GM12801 (cell line): ENCODE data around the gene C1orf105.

ENCODE experiments used
- TF ChIP-seq, protein P1 (sequence below): IDR thresholded peaks from one replicate; pipeline ENCODE4 v1.5.1; 2011; ENCODE audit warnings: control low read depth; ENCODE audit not compliant: insufficient read length; ENCODE audit errors: extremely low read depth

Gene C1orf105

DNA sequence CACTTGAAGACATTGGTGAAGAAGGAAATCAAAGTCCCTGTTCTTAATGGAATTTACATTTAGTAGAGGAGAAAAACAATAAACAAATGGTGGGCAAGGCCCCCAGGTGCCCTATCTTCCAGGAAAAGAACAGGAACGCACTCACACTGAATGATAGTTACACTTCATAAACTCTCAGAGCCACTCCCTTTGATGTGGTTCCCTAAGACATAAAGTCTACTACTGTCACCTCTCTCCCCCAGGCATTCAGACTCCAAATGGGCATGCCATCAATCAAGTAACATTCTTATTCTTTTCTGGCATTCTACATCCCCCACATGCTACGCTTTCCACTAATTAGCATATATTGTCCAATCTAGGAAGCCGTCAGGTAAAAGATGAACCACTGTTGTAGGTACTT, 59.9 kb downstream of the C1orf105 start:
- TF ChIP-seq, protein P1, sequence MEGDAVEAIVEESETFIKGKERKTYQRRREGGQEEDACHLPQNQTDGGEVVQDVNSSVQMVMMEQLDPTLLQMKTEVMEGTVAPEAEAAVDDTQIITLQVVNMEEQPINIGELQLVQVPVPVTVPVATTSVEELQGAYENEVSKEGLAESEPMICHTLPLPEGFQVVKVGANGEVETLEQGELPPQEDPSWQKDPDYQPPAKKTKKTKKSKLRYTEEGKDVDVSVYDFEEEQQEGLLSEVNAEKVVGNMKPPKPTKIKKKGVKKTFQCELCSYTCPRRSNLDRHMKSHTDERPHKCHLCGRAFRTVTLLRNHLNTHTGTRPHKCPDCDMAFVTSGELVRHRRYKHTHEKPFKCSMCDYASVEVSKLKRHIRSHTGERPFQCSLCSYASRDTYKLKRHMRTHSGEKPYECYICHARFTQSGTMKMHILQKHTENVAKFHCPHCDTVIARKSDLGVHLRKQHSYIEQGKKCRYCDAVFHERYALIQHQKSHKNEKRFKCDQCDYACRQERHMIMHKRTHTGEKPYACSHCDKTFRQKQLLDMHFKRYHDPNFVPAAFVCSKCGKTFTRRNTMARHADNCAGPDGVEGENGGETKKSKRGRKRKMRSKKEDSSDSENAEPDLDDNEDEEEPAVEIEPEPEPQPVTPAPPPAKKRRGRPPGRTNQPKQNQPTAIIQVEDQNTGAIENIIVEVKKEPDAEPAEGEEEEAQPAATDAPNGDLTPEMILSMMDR = no peak

DNA sequence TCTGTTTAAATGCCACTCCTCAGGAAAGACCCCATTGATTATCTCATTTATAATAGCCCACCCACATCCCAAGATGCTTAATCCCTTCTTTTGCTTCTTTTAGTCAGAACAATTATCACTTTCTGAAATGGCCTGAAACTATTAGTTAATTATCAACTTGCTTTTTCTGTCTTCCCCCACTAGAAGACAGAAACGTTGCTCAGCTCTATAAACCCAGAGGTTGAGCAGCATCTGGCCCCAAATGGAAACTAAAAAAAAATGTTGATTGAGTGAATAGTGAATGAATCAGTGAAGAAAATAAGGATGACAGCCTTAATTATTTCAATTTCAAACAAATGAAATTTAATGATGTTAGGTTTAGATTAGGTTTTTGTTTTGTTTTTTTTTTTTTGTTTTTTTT, 61.6 kb downstream of the C1orf105 start:
- TF ChIP-seq, protein P1 = no peak

DNA sequence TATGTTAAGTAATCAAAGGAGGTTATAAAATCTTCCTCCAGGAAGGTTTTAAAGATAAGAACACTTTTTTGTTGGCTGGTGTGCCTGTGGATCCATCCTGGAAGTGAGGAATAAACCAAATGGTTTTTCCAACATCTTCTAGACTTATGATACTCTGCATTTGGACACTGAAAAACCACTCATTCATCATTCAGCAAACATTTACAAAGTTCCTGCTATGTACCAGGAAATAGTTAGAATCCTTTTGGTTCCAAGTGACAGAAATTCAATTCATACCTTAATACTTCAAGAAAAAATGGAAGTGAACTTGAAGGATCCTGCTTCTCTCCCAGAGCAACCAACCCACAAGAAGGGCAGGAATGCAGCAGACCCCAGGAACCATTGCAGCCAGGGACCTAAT, 63.0 kb downstream of the C1orf105 start:
- TF ChIP-seq, protein P1 = no peak

DNA sequence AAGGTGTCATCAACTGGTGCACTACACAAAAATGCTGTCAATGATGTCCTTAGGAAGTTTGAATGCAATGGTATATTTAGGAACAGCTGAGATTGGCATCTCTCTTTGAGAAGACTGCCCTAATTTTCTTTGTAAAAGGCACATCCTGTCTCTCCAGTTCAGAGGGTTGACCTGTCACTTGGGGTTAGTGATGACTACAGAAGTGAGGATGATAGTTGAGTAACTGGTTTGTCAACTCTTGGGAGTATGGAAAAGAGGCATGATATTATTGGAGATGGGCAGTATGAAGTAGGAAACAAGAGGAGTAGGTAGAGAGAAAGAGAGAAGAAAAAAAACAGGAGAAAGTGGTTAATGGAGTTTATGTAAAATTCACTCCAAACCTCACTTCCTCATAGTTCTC, 63.8 kb downstream of the C1orf105 start:
- TF ChIP-seq, protein P1 = no peak

DNA sequence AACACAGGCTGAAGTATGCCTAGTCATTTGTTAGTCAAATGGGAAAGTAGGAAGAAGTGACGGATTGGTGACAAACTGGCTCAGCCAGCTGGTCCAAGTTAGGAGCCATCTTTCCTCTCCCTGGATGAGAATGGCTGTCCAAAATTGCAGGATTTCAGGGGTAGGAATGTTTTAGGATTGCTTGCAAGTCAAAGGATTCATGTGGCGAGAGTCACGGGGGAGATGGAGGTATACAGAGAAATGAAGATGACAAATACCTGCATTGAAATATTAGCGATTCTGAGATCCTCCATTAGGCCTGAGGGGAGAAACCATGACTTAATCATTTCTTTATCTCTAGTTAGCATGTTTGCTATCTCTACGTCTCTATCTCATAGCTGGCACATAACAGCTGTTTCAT, 65.1 kb downstream of the C1orf105 start:
- TF ChIP-seq, protein P1 = no peak

DNA sequence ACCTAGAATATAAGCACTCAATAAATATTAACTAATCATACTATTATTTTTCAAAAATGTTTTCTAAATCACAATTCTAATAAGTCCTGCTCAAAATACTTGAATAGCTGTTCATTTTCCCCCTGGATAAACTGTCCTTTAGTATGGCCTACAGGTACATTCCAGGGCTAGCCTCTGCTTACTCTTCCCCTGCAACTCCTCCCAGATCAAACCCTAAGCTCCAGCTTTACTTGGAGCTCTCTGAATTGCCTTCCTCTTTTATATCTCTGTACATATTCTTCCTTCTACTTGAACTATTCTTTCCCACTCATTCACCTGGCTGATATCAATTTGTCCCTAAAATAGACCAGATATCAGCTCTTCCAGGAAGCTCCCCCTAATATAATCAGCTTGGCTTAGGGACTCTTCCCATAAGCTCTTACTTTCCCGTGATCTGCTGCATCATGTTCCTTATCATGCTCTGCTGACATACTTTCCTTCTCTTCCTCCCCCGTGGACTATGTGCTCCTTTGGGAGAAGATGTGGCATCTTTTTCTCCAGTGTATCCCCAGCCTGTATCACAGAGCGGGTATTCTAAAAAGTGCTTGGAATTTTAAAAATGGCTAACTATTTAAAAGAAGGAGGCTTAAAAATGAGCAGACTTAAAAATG, 66.4 kb downstream of the C1orf105 start:
- TF ChIP-seq, protein P1 = no peak

DNA sequence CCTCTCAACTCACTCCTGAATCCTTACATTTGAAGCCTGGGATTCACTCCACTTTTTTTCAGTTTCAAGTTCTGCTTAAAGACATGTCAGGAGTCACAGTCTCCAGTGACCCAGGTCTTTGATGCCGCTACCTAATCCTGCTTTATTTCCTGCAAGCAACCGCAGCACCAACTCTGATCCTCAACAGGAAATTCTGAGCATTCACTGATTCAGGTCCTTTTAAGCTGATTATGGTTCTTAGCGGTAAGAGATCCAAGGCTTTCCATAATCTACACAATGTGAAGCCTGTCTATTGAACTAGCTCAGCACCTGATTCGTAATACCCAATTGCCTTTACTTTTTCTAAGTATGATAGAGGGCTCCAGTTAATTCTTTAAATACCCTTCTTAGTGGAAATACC, 67.1 kb downstream of the C1orf105 start:
- TF ChIP-seq, protein P1 = no peak

DNA sequence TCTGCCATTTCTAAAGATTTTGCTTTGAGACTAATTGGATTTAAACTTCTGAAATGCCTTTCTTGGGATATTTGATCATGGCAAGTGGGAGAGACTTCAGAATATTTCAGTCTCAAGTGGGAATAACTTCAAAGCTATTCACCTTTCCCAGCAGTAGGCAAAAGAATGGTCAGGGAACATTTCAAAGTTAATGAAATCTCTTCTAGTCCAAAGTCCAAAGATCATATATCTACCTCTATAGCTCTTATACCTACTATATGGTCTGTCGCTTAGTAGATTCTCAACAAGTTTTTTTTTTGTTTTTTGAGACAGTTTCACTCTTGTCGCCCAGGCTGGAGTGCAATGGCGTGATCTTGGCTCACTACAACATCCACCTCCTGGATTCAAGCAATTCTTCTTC, 67.9 kb downstream of the C1orf105 start:
- TF ChIP-seq, protein P1 = no peak
